GM19328 (cell line): Measurements from ENCODE around the gene L3MBTL3.

Experiments used
- ATAC-seq: cut with Tn5 transposase; IDR thresholded peaks from one replicate; pipeline ENCODE4 v1.9.1; 2021; ENCODE audit warnings: mild to moderate bottlenecking, moderate library complexity; ENCODE audit not compliant: unreplicated experiment

Gene L3MBTL3

GRCh38 chr6:130026859-130027258 lies 8.5 kb downstream of the L3MBTL3 start:
- ATAC-seq = no peak

- ATAC-seq = peak; percentile 68
Observed at GRCh38 chr6:130027948-130028347, 9.6 kb downstream of the L3MBTL3 start.

- no peak for ATAC-seq
Observed at GRCh38 chr6:130029163-130029562, 10.8 kb downstream of the L3MBTL3 start.

GRCh38 chr6:130032758-130033340 lies 14.5 kb downstream of the L3MBTL3 start:
- ATAC-seq = no peak

- no peak for ATAC-seq
Observed at GRCh38 chr6:130033949-130034348, 15.6 kb downstream of the L3MBTL3 start.

- ATAC-seq = no peak
Observed at GRCh38 chr6:130034378-130035146, 16.2 kb downstream of the L3MBTL3 start.

- no peak for ATAC-seq
Observed at GRCh38 chr6:130035211-130035610, 16.8 kb downstream of the L3MBTL3 start.

- ATAC-seq = no peak
Observed at GRCh38 chr6:130037207-130037811, 18.9 kb downstream of the L3MBTL3 start.

- ATAC-seq = no peak
Observed at GRCh38 chr6:130041594-130041993, 23.2 kb downstream of the L3MBTL3 start.

- ATAC-seq = no peak
Observed at GRCh38 chr6:130043344-130043743, 25.0 kb downstream of the L3MBTL3 start.

GRCh38 chr6:130045622-130046021 lies 27.2 kb downstream of the L3MBTL3 start:
- ATAC-seq = no peak

GRCh38 chr6:130046671-130047070 lies 28.3 kb downstream of the L3MBTL3 start:
- no peak for ATAC-seq

- no peak for ATAC-seq
Observed at GRCh38 chr6:130047088-130047995, 29.0 kb downstream of the L3MBTL3 start.

GRCh38 chr6:130050230-130050629 lies 31.8 kb downstream of the L3MBTL3 start:
- no peak for ATAC-seq

- no peak for ATAC-seq
Observed at GRCh38 chr6:130054725-130055124, 36.3 kb downstream of the L3MBTL3 start.

- no peak for ATAC-seq
Observed at GRCh38 chr6:130055271-130055670, 36.9 kb downstream of the L3MBTL3 start.

- ATAC-seq = no peak
Observed at GRCh38 chr6:130057495-130057894, 39.1 kb downstream of the L3MBTL3 start.

- no peak for ATAC-seq
Observed at GRCh38 chr6:130063806-130064205, 45.4 kb downstream of the L3MBTL3 start.

- no peak for ATAC-seq
Observed at GRCh38 chr6:130065609-130066156, 47.3 kb downstream of the L3MBTL3 start.

- no peak for ATAC-seq
Observed at GRCh38 chr6:130069485-130069884, 51.1 kb downstream of the L3MBTL3 start.

- ATAC-seq = no peak
Observed at GRCh38 chr6:130070326-130070725, 51.9 kb downstream of the L3MBTL3 start.
